BJ (cell line): ENCODE measurements around the gene INHBE. TPM values are rescaled to one million over a fixed set of nuclear protein-coding genes. Genes with fewer than 3 reads are reported as not detected.

Source experiments
- CTCF ChIA-PET: fragments of 350-600 bp; formaldehyde crosslinking; extraction: SDS; loops from one replicate; lab custom pipeline; 2021; ENCODE audit warnings: antibody characterized with exemption, inconsistent platforms; lab: Yijun Ruan, JAX
- POLR2A ChIA-PET: fragments of 300-600 bp; sonication (Branson Sonifier 250); formaldehyde crosslinking; extraction: SDS; loops from one replicate; lab custom pipeline; 2021; ENCODE audit warnings: antibody characterized with exemption; lab: Charles Lee
- DNase-seq: peaks from one replicate; pipeline ENCODE4 v3.0.0-alpha.2; 2011; ENCODE audit warnings: low read depth
- H3K27me3 ChIP-seq: 2 replicates; pipeline ENCODE4 v1.6.0; 2011; ENCODE audit warnings: low read length; ENCODE audit not compliant: control insufficient read depth, insufficient read depth
- H3K36me3 ChIP-seq: 2 replicates; pipeline ENCODE4 v1.5.1; 2011; ENCODE audit warnings: low read length; ENCODE audit not compliant: control insufficient read depth, insufficient read depth
- H3K4me3 ChIP-seq: 2 replicates; pipeline ENCODE4 v1.5.1; 2011; ENCODE audit warnings: low read depth, mild to moderate bottlenecking, control low read depth, low read length
- polyA plus RNA-seq: library from polyadenylated mRNA; depleted of rRNA; stranded (reverse); fragments of >200 nt; gene quantifications from 2 replicates; pipeline ENCODE4 v1.2.3, GENCODE V29; 2011
- TF ChIP-seq, protein P1 (sequence below): IDR thresholded peaks from 2 replicates; pipeline ENCODE4 v1.5.1; 2011; ENCODE audit warnings: low read depth, mild to moderate bottlenecking, control low read depth, inconsistent platforms, low read length, moderate library complexity; ENCODE audit not compliant: insufficient read depth

Gene INHBE
- polyA plus RNA-seq, 1 experiment: 23.9 TPM

DNA sequence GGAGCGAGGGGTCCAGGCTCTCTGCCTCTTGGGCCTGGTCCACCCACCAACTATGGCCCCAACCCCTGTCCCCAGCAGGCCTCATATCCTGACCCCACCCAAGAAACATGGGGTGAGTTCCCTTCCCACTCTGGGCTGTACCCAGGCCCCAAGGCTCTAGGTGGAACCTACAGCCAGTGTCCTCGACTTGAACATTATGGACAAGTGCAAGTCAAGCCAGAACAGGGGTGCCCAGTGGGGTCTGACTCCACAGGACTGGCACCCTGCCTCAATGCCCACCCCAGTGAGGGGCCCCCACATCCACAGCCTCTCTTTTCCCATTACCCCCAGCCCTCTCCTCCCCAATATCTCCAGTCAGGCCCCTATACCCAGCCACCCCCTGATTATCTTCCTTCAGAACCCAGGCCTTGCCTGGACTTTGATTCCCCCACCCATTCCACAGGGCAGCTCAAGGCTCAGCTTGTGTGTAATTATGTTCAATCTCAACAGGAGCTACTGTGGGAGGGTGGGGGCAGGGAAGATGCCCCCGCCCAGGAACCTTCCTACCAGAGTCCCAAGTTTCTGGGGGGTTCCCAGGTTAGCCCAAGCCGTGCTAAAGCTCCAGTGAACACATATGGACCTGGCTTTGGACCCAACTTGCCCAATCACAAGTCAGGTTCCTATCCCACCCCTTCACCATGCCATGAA lies 16.0 kb downstream of the INHBE start:
- ChIA-PET POLR2A (no interaction called here), CTCF (interaction anchor here (3.2 to 3.8 kb wide), 2 partner anchors 9 to 13 kb away, joined by 17 to 20 read pairs; partner anchors contain the start of gene GLI1)
- H3K27me3 ChIP-seq: peaks cover 34% of the 10 kb centered on the region
- DNase-seq: no peak
- no peak overlapping the region for H3K4me3 ChIP-seq
- no peaks in the 10 kb centered on the region; the same call in 1 of the 2 replicates for H3K36me3 ChIP-seq
- TF ChIP-seq, protein P1, sequence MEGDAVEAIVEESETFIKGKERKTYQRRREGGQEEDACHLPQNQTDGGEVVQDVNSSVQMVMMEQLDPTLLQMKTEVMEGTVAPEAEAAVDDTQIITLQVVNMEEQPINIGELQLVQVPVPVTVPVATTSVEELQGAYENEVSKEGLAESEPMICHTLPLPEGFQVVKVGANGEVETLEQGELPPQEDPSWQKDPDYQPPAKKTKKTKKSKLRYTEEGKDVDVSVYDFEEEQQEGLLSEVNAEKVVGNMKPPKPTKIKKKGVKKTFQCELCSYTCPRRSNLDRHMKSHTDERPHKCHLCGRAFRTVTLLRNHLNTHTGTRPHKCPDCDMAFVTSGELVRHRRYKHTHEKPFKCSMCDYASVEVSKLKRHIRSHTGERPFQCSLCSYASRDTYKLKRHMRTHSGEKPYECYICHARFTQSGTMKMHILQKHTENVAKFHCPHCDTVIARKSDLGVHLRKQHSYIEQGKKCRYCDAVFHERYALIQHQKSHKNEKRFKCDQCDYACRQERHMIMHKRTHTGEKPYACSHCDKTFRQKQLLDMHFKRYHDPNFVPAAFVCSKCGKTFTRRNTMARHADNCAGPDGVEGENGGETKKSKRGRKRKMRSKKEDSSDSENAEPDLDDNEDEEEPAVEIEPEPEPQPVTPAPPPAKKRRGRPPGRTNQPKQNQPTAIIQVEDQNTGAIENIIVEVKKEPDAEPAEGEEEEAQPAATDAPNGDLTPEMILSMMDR: no peak

DNA sequence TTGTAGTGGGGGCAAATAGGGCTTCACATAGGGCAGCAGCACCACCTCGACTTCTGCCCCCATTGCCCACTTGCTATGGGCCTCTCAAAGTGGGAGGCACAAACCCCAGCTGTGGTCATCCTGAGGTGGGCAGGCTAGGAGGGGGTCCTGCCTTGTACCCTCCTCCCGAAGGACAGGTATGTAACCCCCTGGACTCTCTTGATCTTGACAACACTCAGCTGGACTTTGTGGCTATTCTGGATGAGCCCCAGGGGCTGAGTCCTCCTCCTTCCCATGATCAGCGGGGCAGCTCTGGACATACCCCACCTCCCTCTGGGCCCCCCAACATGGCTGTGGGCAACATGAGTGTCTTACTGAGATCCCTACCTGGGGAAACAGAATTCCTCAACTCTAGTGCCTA lies 16.6 kb downstream of the INHBE start:
- no peak for DNase-seq
- ChIA-PET POLR2A (no interaction called here), CTCF (interaction anchor here (3.2 to 3.8 kb wide), 2 partner anchors 9 to 13 kb away, joined by 17 to 20 read pairs; partner anchors contain the start of gene GLI1)
- Histone ChIP-seq H3K4me3 (no peak overlapping the region), H3K36me3 (no peaks in the 10 kb centered on the region), H3K27me3 (peaks cover 38% of the 10 kb centered on the region)
- TF ChIP-seq, protein P1: no peak

DNA sequence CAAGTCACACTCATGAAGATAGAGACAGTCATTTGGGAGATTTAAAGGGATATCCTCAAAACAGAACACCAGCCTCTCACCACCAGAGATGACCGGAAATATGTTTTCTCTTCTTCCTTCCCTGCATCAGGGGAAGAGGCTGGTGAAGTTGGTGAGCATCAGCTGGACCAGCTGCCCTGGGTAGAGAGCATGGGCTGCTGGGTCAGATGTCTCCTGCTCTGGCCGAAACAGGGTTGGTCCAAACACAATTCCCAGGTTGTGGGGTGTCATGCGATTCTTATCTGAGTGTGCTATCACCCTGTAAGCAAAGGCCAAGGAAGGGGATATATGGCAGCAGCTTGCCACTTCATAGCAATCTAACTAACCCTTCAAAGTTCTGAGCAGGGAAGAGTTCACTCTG lies 17.3 kb downstream of the INHBE start:
- Histone ChIP-seq H3K36me3 (no peaks in the 10 kb centered on the region), H3K27me3 (peaks cover 41% of the 10 kb centered on the region), H3K4me3 (no peak overlapping the region)
- ChIA-PET POLR2A (no interaction called here), CTCF (interaction anchor here (3.2 to 3.8 kb wide), 2 partner anchors 10 to 14 kb away, joined by 17 to 20 read pairs; partner anchors contain the start of gene GLI1)
- TF ChIP-seq, protein P1: no peak
- no peak for DNase-seq

DNA sequence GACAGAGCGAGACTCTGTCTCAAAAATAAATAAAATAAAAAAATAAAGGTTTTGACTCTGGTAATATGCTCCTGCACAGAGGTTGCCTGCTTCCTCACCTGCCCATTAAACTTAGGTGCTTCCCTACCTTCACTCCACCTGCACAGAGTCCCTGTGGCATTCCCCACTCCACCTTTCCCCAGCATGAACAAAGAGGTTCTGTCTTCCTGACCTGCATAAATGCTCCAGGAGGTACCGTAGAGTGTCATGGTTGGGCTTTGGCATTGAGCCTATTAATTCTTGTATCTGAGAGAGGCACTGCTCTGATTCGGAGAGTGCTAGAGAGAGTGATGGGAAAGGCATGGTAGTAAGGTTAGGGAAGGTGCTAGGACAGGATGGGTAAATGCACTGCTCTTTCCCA lies 18.3 kb downstream of the INHBE start:
- no peaks in the 10 kb centered on the region for H3K36me3 ChIP-seq
- ChIA-PET POLR2A (no interaction called here), CTCF (interaction anchor here (2.8 to 3.1 kb wide), 2 partner anchors 11 to 14 kb away, joined by 14 to 38 read pairs; partner anchors contain the start of gene GLI1)
- no peak for DNase-seq
- peaks cover 41% of the 10 kb centered on the region for H3K27me3 ChIP-seq
- TF ChIP-seq, protein P1: no peak
- no peak overlapping the region for H3K4me3 ChIP-seq

DNA sequence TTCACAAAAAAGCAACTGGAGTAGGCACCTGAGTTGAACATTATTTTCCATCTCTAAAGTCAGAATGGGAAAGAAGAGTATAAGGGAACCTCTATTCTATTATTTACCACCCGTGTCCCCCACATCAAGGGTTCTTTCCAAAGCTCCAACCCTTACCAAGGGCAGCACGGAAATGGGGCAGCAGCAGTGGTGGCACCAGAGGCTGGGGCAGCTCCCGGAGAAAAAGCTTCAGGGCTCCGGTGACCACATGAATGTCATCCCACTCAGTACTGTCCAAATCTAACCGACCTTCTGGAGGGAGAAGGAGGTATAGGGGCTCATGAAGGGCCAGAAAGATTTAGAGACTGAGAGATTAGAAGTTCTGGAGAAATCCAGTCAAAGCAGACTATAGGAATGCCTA lies 18.8 kb downstream of the INHBE start:
- Histone ChIP-seq H3K4me3 (no peak overlapping the region), H3K36me3 (no peaks in the 10 kb centered on the region), H3K27me3 (peaks cover 41% of the 10 kb centered on the region)
- CTCF ChIA-PET: interaction anchor here (0.7 to 3.1 kb wide), 6 partner anchors 9 to 234 kb away, joined by 3 to 38 read pairs (median 4); partner anchors contain the start of gene GLI1
- no peak for DNase-seq
- POLR2A ChIA-PET: no interaction called here
- TF ChIP-seq, protein P1: no peak
